HL-60 (cell line): ENCODE data around the gene CACNA1C.

ENCODE experiments used
- CTCF ChIP-seq: IDR thresholded peaks from one replicate; pipeline ENCODE4 v1.5.1; 2011; ENCODE audit warnings: low read length, control low read depth, inconsistent platforms; ENCODE audit not compliant: insufficient read depth
- GABPA ChIP-seq: IDR thresholded peaks from 2 replicates; pipeline ENCODE4 v1.6.1; 2012; ENCODE audit warnings: low read depth
- POLR2AphosphoS5 ChIP-seq: IDR thresholded peaks from 2 replicates; pipeline ENCODE4 v1.6.1; 2012; ENCODE audit warnings: low read depth
- REST ChIP-seq: IDR thresholded peaks from 2 replicates; pipeline ENCODE4 v1.6.1; 2012; ENCODE audit warnings: low read depth; ENCODE audit not compliant: insufficient replicate concordance

- TF ChIP-seq CTCF: no peak
- TF ChIP-seq POLR2AphosphoS5: no peak
- TF ChIP-seq GABPA: no peak
- no peak for TF ChIP-seq REST
Observed at GRCh38 chr12:2347844-2348481, 295.2 kb downstream of the CACNA1C start.
